ENCODE data around the gene ATRAID. TPM values are rescaled to one million over a fixed set of nuclear protein-coding genes. Genes with fewer than 3 reads are reported as not detected.

The ATRAID gene
- total and polyA plus RNA-seq, 2 of the 8 experiments (the other 6 are each of a cell fraction or from before 2014, with no cell fraction given), result 109 to 280 TPM

GRCh38 chr2:27205206-27205605 is 6.6 kb upstream of the ATRAID start (continued):
- TF ChIP-seq CHD1 (IDR thresholded peaks at IDR 0.05; ENCODE audit: low read depth, low read length), result no peak
- no peak for TF ChIP-seq NANOG (IDR thresholded peaks at IDR 0.05; ENCODE audit: insufficient read depth, low read depth, low read length, poor library complexity, severe bottlenecking)
- no peak for TF ChIP-seq CTBP2 (IDR thresholded peaks at IDR 0.05; ENCODE audit: borderline replicate concordance, insufficient read depth, insufficient read length, low read length)
- TF ChIP-seq E2F6 (IDR thresholded peaks at IDR 0.05), result no peak
- TF ChIP-seq SP2 (IDR thresholded peaks at IDR 0.05; ENCODE audit: low read length), result no peak
- no peak for TF ChIP-seq SIN3A (conservative IDR thresholded peaks at IDR 0.05 in 1 of 2, IDR thresholded peaks at IDR 0.05 in 1 of 2; ENCODE audit: low read depth in 1 of 2, low read length in 2 of 2)
- no peak for TF ChIP-seq SAP30 (IDR thresholded peaks at IDR 0.05; ENCODE audit: insufficient read depth, insufficient replicate concordance, low read length)
- no peak for TF ChIP-seq ATF3 (IDR thresholded peaks at IDR 0.05; ENCODE audit: insufficient read depth, low read depth, low read length)

Data from H1 (cell line).